ENCODE measurements around the gene PTGER3. TPM values are rescaled to one million over a fixed set of nuclear protein-coding genes. Genes with fewer than 3 reads are reported as not detected.

Gene PTGER3
- total RNA-seq, 1 donor from 2014 or later: 1.9 TPM

DNA sequence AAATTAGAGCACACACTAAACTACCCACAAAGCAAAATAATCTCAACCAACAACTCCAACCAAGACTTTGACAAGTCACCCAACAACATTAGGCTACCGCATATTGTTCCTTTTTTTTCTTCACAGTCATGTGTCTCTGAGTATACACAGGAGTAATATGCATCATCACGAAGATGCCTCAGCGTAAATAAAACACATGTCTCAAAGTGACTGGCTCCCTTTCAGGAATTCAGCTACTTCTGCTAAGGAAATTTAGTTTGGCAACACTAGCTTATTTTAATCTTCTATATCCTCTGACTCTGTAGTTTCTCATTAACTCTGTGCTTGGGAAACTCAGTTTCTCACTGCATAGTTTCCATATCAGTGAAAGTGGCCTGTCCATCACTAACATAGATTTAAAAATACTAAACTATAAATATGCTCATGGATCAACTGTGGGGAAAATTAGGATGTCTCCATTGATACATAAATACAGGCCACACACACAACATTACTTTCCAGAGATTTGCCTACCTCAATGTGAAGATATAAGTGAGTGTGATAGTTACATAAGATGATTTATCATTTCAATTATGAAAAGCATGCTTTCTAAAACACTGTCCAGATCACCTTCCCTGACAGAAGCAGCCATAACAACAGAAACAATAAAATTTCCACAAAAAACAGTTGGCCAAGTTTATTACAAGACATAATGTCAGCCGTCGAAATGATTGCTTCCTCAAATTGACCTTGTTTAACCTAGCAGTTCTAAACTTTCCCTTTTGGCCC, 113.2 kb downstream of the PTGER3 start:
- ATAC-seq (no peak), DNase-seq (no peak)

GRCh38 chr1:70930062-70930461, 117.6 kb downstream of the PTGER3 start:
- H3K36me3 ChIP-seq: no peaks in the 10 kb centered on the region
- H3K27me3 ChIP-seq (ENCODE audit: low read depth): no peaks in the 10 kb centered on the region
- ATAC-seq (no peak), DNase-seq (no peak)
- H3K9me3 ChIP-seq: no peaks in the 10 kb centered on the region
- TF ChIP-seq CTCF (IDR thresholded peaks at IDR 0.05): no peak
- no peaks in the 10 kb centered on the region for H3K4me1 ChIP-seq
- H3K4me3 ChIP-seq: no peak overlapping the region
- H3K27ac ChIP-seq: no peak overlapping the region
- intact Hi-C loops (cut with DNase I): no loop called here

More for the DNA sequence above, 113.2 kb downstream of the PTGER3 start:
- no peaks in the 10 kb centered on the region for H3K36me3 ChIP-seq
- TF ChIP-seq CTCF (IDR thresholded peaks at IDR 0.05): no peak
- intact Hi-C loops (cut with DNase I): no loop called here
- no peaks in the 10 kb centered on the region for H3K27me3 ChIP-seq (ENCODE audit: low read depth)
- no peak overlapping the region for H3K27ac ChIP-seq
- no peaks in the 10 kb centered on the region for H3K9me3 ChIP-seq
- no peak overlapping the region for H3K4me3 ChIP-seq
- H3K4me1 ChIP-seq: no peaks in the 10 kb centered on the region

GRCh38 chr1:70922196-70922595, 125.4 kb downstream of the PTGER3 start:
- H3K4me1 ChIP-seq: no peaks in the 10 kb centered on the region
- DNase-seq (no peak), ATAC-seq (no peak)
- no peaks in the 10 kb centered on the region for H3K27me3 ChIP-seq (ENCODE audit: low read depth)
- H3K36me3 ChIP-seq: no peaks in the 10 kb centered on the region
- no peak overlapping the region for H3K27ac ChIP-seq
- H3K9me3 ChIP-seq: peaks cover 6% of the 10 kb centered on the region
- intact Hi-C loops (cut with DNase I): no loop called here
- no peak for TF ChIP-seq CTCF (IDR thresholded peaks at IDR 0.05)
- H3K4me3 ChIP-seq: no peak overlapping the region

Small RNAs within 50 kb of the gene (microRNA-seq; reads per million reads assigned to microRNA genes)
- gene MIR186 (ENCODE audit: borderline number of aligned reads): 206 reads per million, percentile 64 among the genes with 10 or more reads in this experiment

Other genes with a start within 250 kb of the PTGER3 start
- gene ZRANB2, start 33.2 kb upstream of the PTGER3 start, total RNA-seq: 85.2 TPM